Body of pancreas (tissue), 4 donors: ENCODE results near the gene NAALADL1. TPM values are rescaled to one million over a fixed set of nuclear protein-coding genes. Genes with fewer than 3 reads are reported as not detected.

ENCODE experiments used
- ATAC-seq: fragments of 150-250 bp; one replicate; pipeline ENCODE4 v1.9.1; 2016
- DNase-seq, 4 donors: peaks; one replicate each; pipeline ENCODE4 v3.0.0-alpha.2; 2019
- H3K27ac ChIP-seq, 4 donors: fragments of 200-600 bp; sonication (generic); 1 replicate in 3 of 4; 2 replicates in 1 of 4; pipeline versions ENCODE4 v1.5.1 to v1.6.1; 2016 to 2019; ENCODE audit warnings: mild to moderate bottlenecking in 1 of 4, mixed read lengths in 1 of 4, moderate library complexity in 1 of 4
- H3K27me3 ChIP-seq, 2 donors: fragments of 200-600 bp; sonication (generic); one replicate each; pipeline ENCODE4 v1.6.0; 2016; ENCODE audit warnings: mild to moderate bottlenecking in 1 of 2
- H3K36me3 ChIP-seq, 2 donors: fragments of 200-600 bp; sonication (generic); replicated peaks in 1 of 2; 2 replicates each; pipeline ENCODE4 v1.5.1; 2016; ENCODE audit warnings: low read depth in 2 of 2; ENCODE audit not compliant: insufficient read depth in 1 of 2
- H3K4me1 ChIP-seq: fragments of 200-600 bp; sonication (generic); one replicate; pipeline ENCODE4 v1.6.0; 2016
- H3K4me3 ChIP-seq, 2 donors: fragments of 200-600 bp; sonication (generic); 1 replicate in 1 of 2; 2 replicates in 1 of 2; pipeline ENCODE4 v1.5.1; 2016 to 2019
- H3K9me3 ChIP-seq, 3 donors: fragments of 200-600 bp; sonication (generic); 1 replicate in 2 of 3; 2 replicates in 1 of 3; pipeline ENCODE4 v1.5.1; 2016
- POLR2A ChIP-seq, 3 donors: fragments of 450-650 bp; IDR thresholded peaks; one replicate each; pipeline ENCODE4 v1.6.1; 2016; ENCODE audit warnings: antibody characterized with exemption in 3 of 3, mild to moderate bottlenecking in 2 of 3
- WGBS, 2 donors: methylation state at CpG; one replicate each; pipeline ENCODE4 v1.1.5; 2017; 5-methylcytosine and 5-hydroxymethylcytosine counted together
- intact Hi-C: fragments of 100-400 bp; cut with DNase I; formaldehyde crosslinking; loops from one replicate; pipeline ENCODE4 v1.15.1; 2023
- total RNA-seq, 2 donors: library from RNA; depleted of rRNA; stranded (reverse); fragments of >200 nt; gene quantifications; one replicate each; pipeline ENCODE4 v1.1.0, GENCODE V29; 2016
- TF ChIP-seq, protein P1 (sequence below), 7 experiments: fragments of 450-650 bp in 4 of 7; fragments of 200-600 bp in 3 of 7; sonication (generic) in 3 of 7; IDR thresholded peaks; one replicate each; pipeline ENCODE4 v1.5.1; 2016 to 2019; ENCODE audit warnings: antibody characterized with exemption in 7 of 7

Gene NAALADL1
- total RNA-seq, 2 donors from 2014 or later = 1.6 to 11.5 TPM

GRCh38 chr11:65021509-65021908 lies 36.8 kb downstream of the NAALADL1 start:
- H3K9me3 ChIP-seq = no peaks in the 10 kb centered on the region
- intact Hi-C loops = no loop called here
- no peaks in the 10 kb centered on the region for H3K27me3 ChIP-seq
- TF ChIP-seq POLR2A (IDR thresholded peaks at IDR 0.05) = no peak
- TF ChIP-seq, protein P1, sequence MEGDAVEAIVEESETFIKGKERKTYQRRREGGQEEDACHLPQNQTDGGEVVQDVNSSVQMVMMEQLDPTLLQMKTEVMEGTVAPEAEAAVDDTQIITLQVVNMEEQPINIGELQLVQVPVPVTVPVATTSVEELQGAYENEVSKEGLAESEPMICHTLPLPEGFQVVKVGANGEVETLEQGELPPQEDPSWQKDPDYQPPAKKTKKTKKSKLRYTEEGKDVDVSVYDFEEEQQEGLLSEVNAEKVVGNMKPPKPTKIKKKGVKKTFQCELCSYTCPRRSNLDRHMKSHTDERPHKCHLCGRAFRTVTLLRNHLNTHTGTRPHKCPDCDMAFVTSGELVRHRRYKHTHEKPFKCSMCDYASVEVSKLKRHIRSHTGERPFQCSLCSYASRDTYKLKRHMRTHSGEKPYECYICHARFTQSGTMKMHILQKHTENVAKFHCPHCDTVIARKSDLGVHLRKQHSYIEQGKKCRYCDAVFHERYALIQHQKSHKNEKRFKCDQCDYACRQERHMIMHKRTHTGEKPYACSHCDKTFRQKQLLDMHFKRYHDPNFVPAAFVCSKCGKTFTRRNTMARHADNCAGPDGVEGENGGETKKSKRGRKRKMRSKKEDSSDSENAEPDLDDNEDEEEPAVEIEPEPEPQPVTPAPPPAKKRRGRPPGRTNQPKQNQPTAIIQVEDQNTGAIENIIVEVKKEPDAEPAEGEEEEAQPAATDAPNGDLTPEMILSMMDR (IDR thresholded peaks at IDR 0.05) = no peak
- DNase-seq (no peak), ATAC-seq (no peak)
- peaks cover 0 to 2% of the 10 kb centered on the region in 2 donors for H3K36me3 ChIP-seq
- WGBS, 2 donors = 91 to 97% methylated on average over 6 to 11 of the region's 11 CpGs
- no peak overlapping the region for H3K27ac ChIP-seq
- H3K4me1 ChIP-seq = no peaks in the 10 kb centered on the region
- H3K4me3 ChIP-seq = no peak overlapping the region

DNA sequence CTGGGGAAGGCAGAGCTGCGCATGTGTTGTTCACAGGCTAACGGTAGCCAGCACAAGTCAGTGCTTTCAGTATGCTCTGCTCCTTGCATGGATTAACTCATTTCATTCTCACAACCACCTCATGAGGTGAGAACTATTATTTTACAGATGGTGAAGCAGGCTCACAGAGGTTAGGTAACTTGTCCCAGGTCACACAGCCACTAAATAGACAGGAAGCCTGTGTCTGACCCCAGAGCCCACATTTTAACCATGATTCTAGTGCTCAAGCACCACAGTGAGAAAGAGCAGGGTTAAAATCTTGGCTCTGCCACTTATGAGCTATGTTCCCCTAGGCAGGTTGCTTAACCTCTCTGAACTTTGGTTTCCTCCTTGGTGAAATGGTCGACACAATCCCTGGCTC lies 37.4 kb downstream of the NAALADL1 start:
- ATAC-seq = no peak
- H3K4me3 ChIP-seq = no peak overlapping the region
- H3K36me3 ChIP-seq = peaks cover 0 to 2% of the 10 kb centered on the region in 2 donors
- no peaks in the 10 kb centered on the region for H3K27me3 ChIP-seq
- no peak for TF ChIP-seq POLR2A (IDR thresholded peaks at IDR 0.05)
- H3K27ac ChIP-seq = no peak overlapping the region
- no peaks in the 10 kb centered on the region for H3K9me3 ChIP-seq
- H3K4me1 ChIP-seq = no peaks in the 10 kb centered on the region
- WGBS, 2 donors = 84 to 91% methylated on average over 3 of the region's 3 CpGs
- intact Hi-C loops = no loop called here
- no peak for DNase-seq

DNA sequence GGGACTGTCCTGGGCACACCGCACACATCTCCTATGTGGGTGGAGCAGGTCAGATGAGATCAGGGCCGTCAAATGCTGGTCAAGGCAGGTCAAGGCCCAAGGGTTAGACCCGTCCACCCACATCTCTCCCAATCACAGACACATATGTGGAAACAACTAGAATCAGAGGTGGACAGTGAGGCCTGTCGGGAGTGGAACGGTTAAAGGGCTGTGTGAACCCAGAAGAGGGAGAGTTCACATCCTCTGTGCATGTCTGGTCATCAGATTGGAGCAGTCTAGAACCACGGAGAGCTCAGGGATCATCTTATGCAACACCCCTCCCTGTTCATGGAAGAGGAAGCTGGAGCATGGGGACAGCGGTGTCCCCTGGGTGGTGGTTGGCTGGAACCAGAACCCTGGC lies 38.5 kb downstream of the NAALADL1 start:
- H3K9me3 ChIP-seq = no peaks in the 10 kb centered on the region
- no peak for ATAC-seq
- 85 to 91% methylated on average over 5 to 7 of the region's 7 CpGs for WGBS, 2 donors
- H3K4me3 ChIP-seq = no peak overlapping the region
- H3K4me1 ChIP-seq = peaks cover 9% of the 10 kb centered on the region
- no peak overlapping the region for H3K27ac ChIP-seq
- intact Hi-C loops = no loop called here
- DNase-seq = no peak
- TF ChIP-seq, protein P1 (IDR thresholded peaks at IDR 0.05) = no peak
- TF ChIP-seq POLR2A (IDR thresholded peaks at IDR 0.05) = no peak
- H3K27me3 ChIP-seq = no peaks in the 10 kb centered on the region
- H3K36me3 ChIP-seq = peaks cover 0 to 2% of the 10 kb centered on the region in 2 donors

DNA sequence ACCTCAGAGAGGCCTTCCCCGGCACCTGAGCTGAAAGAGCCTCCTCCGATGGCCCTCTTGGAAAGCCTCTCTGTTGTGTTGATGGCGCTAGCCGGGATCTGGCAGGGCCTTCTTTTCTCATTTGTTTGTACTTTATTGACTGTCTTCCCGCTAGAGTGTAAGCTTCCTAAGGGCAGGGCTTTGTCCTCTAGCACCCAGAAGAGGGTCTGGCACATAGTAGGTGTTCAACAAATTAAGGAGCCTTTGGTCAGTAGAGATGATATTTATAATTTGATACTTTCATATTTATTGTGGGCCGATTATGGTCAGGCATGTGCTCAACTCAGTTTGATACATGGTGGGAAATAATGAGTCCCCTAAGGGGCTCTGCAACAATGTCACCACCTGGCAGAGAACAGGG lies 40.4 kb downstream of the NAALADL1 start:
- Histone ChIP-seq H3K9me3 (no peaks in the 10 kb centered on the region), H3K4me3 (no peak overlapping the region), H3K36me3 (peaks cover 0 to 2% of the 10 kb centered on the region in 2 donors), H3K27me3 (no peaks in the 10 kb centered on the region), H3K4me1 (peaks cover 18% of the 10 kb centered on the region), H3K27ac (no peak overlapping the region)
- ATAC-seq = no peak
- TF ChIP-seq, protein P1 (IDR thresholded peaks at IDR 0.05) = no peak
- TF ChIP-seq POLR2A (IDR thresholded peaks at IDR 0.05) = no peak
- intact Hi-C loops = no loop called here
- DNase-seq = no peak
- WGBS, 2 donors = 96 to 100% methylated on average over 6 of the region's 6 CpGs

DNA sequence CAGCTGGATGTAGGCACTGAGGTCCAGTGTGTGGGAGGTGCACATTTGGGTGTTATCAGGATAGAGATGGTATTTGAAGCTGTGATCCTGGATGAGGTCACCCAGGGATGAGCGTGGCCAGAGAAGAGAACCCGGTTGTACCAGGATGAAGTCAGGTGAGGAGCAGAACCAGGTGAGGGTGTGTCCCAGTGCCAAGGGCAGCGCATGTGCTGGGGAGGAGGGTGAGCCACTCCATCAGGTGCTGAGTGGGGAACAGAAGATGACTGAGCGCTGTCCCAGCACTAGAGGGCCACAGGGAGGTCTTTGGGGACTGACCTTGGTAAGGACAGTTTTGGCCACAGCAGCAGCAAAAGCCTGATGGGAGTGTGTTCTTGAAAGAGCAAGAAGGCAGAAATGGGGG lies 41.6 kb downstream of the NAALADL1 start:
- H3K4me3 ChIP-seq = no peak overlapping the region
- H3K36me3 ChIP-seq = peaks cover 0 to 2% of the 10 kb centered on the region in 2 donors
- peaks cover 22% of the 10 kb centered on the region for H3K4me1 ChIP-seq
- TF ChIP-seq, protein P1 (IDR thresholded peaks at IDR 0.05) = no peak
- TF ChIP-seq POLR2A (IDR thresholded peaks at IDR 0.05) = no peak
- intact Hi-C loops = no loop called here
- H3K27ac ChIP-seq = no peak overlapping the region
- DNase-seq (no peak), ATAC-seq (no peak)
- no peaks in the 10 kb centered on the region for H3K9me3 ChIP-seq
- H3K27me3 ChIP-seq = no peaks in the 10 kb centered on the region
- 86 to 91% methylated on average over 4 of the region's 4 CpGs for WGBS, 2 donors
